HUES6 (cell line): ENCODE measurements around the gene RASSF8.

Experiments used
- H3K27ac ChIP-seq: 2 replicates; pipeline ENCODE4 v1.7.0; 2013; ENCODE audit warnings: low read depth, mild to moderate bottlenecking, low read length, inconsistent platforms
- H3K27me3 ChIP-seq: 2 replicates; pipeline ENCODE4 v1.6.1; 2013; ENCODE audit warnings: low read length; ENCODE audit not compliant: control insufficient read depth, insufficient read depth
- H3K36me3 ChIP-seq: 2 replicates; pipeline ENCODE4 v1.6.1; 2013; ENCODE audit warnings: low read length; ENCODE audit not compliant: control insufficient read depth, insufficient read depth
- H3K4me1 ChIP-seq: 2 replicates; pipeline ENCODE4 v1.6.1; 2013; ENCODE audit warnings: low read length; ENCODE audit not compliant: control insufficient read depth, insufficient read depth
- H3K4me3 ChIP-seq: 2 replicates; pipeline ENCODE4 v1.5.1; 2013; ENCODE audit warnings: low read depth, low read length
- H3K9ac ChIP-seq: one replicate; pipeline ENCODE4 v1.6.1; 2013; ENCODE audit warnings: mild to moderate bottlenecking, low read length
- H3K9me3 ChIP-seq: 2 replicates; pipeline ENCODE4 v1.6.1; 2013; ENCODE audit warnings: low read depth, low read length; ENCODE audit not compliant: control insufficient read depth, insufficient read depth

The RASSF8 gene

DNA sequence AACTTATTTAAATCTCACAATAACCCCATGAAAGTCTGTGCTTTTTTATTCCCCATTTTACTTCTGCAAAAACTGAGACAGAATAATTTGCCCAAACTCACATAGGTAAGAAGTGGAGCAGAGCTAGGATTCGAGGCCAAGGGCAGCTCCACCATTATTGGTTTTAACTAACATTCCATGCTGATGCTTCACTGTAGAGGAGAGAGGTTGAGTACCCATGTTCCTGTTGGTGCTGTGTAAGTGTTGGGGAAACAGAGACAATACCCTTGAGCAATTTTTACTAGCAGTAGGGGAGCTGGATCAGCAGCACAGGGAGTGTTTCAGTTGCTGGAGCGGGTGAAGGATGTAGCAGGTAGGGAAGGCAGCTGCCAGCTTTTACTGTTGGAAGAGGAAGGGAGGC lies 21.1 kb downstream of the RASSF8 start:
- Histone ChIP-seq H3K27ac (no peak overlapping the region), H3K27me3 (no peaks in the 10 kb centered on the region), H3K9me3 (no peaks in the 10 kb centered on the region)

GRCh38 chr12:25980035-25980434 lies 21.6 kb downstream of the RASSF8 start:
- no peaks in the 10 kb centered on the region for H3K27me3 ChIP-seq
- H3K36me3 ChIP-seq: no peaks in the 10 kb centered on the region
- no peak overlapping the region for H3K9ac ChIP-seq
- no peak overlapping the region for H3K27ac ChIP-seq
- peaks cover 21% of the 10 kb centered on the region for H3K4me1 ChIP-seq
- H3K4me3 ChIP-seq: no peak overlapping the region
- no peaks in the 10 kb centered on the region for H3K9me3 ChIP-seq

More for the DNA sequence above, 21.1 kb downstream of the RASSF8 start:
- no peaks in the 10 kb centered on the region for H3K36me3 ChIP-seq
- no peak overlapping the region for H3K9ac ChIP-seq
- H3K4me1 ChIP-seq: peaks cover 17% of the 10 kb centered on the region
- no peak overlapping the region for H3K4me3 ChIP-seq

DNA sequence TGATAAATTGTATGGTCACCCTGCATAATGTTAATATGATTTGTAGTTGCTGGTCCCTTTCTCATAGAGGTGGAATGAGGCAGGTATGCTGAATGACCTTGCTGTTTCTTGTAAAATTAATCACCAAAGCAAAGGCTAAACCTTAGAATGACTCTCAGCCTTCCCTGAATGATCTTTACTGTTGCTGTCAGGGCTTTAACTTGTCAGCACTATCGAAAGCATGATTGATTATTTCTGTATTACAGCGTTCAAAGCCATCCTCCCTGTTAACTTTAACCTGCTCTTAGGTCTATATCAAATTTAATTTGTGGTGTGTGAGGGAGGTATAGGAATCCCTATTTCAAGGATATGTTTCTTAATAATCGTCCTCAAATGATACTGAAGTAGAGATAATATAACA lies 23.1 kb downstream of the RASSF8 start:
- Histone ChIP-seq H3K9me3 (no peaks in the 10 kb centered on the region), H3K9ac (no peak overlapping the region), H3K36me3 (no peaks in the 10 kb centered on the region), H3K4me1 (peaks cover 37% of the 10 kb centered on the region), H3K27me3 (no peaks in the 10 kb centered on the region), H3K27ac (no peak overlapping the region), H3K4me3 (no peak overlapping the region)

DNA sequence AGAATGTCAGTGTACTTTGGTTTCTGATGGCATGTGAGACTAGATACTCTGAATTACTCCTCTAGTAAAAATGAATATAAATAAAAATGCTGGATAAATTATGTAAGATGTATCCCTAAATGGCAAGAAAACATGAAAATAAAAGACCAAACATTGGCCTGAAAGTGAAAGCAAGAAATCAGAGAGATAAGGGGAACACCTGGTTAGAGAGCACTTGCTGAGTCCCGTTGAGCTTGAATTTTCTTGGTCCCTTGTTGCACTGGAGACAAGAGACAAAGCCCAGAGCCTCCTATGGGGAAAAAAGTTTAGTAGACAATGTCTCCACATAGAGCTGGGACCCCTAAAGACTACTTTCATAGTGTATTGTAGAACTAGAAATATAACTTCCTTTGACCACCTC lies 23.9 kb downstream of the RASSF8 start:
- no peak overlapping the region for H3K4me3 ChIP-seq
- no peaks in the 10 kb centered on the region for H3K9me3 ChIP-seq
- H3K4me1 ChIP-seq: peaks cover 37% of the 10 kb centered on the region
- H3K27me3 ChIP-seq: no peaks in the 10 kb centered on the region
- no peaks in the 10 kb centered on the region for H3K36me3 ChIP-seq
- H3K9ac ChIP-seq: no peak overlapping the region
- H3K27ac ChIP-seq: no peak overlapping the region

DNA sequence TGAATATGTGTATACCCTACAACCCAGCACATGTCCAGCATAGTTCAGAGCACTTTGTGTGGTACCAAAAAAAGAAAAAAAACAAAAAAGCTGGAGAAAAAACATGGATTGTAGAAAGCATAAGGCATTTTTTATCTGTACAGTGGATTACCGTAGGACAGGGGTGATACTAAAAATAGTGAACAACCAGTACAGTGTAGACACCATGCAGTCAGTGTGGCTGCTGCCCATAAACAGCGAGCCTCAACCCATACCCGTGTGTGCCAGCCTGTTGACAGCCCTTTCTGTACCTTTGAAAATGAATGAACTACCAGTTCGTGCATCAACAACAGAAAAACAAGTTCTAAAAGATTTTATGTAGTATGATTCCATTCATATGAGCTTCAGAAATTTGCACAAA lies 25.1 kb downstream of the RASSF8 start:
- Histone ChIP-seq H3K27ac (no peak overlapping the region), H3K9me3 (no peaks in the 10 kb centered on the region), H3K9ac (no peak overlapping the region), H3K4me3 (no peak overlapping the region), H3K36me3 (no peaks in the 10 kb centered on the region), H3K27me3 (no peaks in the 10 kb centered on the region), H3K4me1 (peaks cover 38% of the 10 kb centered on the region)

DNA sequence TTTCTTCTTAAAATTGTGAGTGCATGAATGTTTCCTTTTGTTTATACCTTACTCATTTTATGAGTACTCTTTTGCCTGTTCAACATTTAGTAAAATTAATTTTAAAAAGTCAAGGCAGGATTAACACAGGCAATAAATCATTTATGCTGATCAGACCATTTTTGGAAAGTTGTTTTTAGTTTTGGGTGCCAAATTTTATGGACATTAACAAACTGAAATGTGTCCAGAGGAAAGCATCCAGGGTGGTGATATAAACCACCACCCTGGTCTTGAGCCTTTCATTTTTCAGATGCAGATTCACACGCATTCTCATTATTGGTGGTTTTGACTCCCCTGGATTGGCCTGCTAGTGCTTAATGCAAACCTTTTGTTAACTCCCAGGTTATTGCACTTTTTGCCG lies 26.3 kb downstream of the RASSF8 start:
- no peak overlapping the region for H3K9ac ChIP-seq
- no peaks in the 10 kb centered on the region for H3K36me3 ChIP-seq
- H3K9me3 ChIP-seq: no peaks in the 10 kb centered on the region
- H3K27me3 ChIP-seq: no peaks in the 10 kb centered on the region
- no peak overlapping the region for H3K27ac ChIP-seq
- peaks cover 33% of the 10 kb centered on the region for H3K4me1 ChIP-seq
- H3K4me3 ChIP-seq: no peak overlapping the region

- Histone ChIP-seq H3K27me3 (no peaks in the 10 kb centered on the region), H3K9ac (no peak overlapping the region), H3K4me3 (no peak overlapping the region), H3K27ac (no peak overlapping the region), H3K36me3 (no peaks in the 10 kb centered on the region), H3K4me1 (peaks cover 32% of the 10 kb centered on the region), H3K9me3 (no peaks in the 10 kb centered on the region)
Measured at GRCh38 chr12:25985316-25986175, 27.1 kb downstream of the RASSF8 start.

GRCh38 chr12:25986180-25986579 lies 27.7 kb downstream of the RASSF8 start:
- no peak overlapping the region for H3K9ac ChIP-seq
- H3K27me3 ChIP-seq: no peaks in the 10 kb centered on the region
- H3K4me1 ChIP-seq: peaks cover 32% of the 10 kb centered on the region
- no peaks in the 10 kb centered on the region for H3K36me3 ChIP-seq
- no peak overlapping the region for H3K4me3 ChIP-seq
- no peak overlapping the region for H3K27ac ChIP-seq
- no peaks in the 10 kb centered on the region for H3K9me3 ChIP-seq

DNA sequence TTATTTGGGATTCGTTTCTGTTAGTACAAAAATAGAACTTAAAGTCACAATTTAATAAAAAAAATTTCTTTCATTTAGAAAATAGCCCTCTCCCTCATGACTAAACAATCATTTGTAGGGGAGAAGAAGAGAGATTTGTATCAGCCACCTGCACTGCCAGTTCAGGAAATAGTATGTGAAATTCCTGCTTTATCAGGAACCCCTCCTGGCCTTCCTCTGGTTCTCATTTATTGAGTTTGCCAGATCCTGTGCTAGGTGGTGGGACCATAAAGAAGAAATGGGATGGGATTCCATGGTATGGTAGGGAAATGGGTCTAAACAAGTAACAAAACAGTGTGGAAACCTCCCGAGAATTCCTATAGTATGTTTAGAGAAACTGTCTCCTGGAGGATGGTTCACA lies 30.0 kb downstream of the RASSF8 start:
- H3K9ac ChIP-seq: no peak overlapping the region
- H3K9me3 ChIP-seq: no peaks in the 10 kb centered on the region
- H3K4me1 ChIP-seq: peaks cover 47% of the 10 kb centered on the region
- H3K27ac ChIP-seq: no peak overlapping the region
- no peaks in the 10 kb centered on the region for H3K36me3 ChIP-seq
- H3K4me3 ChIP-seq: no peak overlapping the region
- no peaks in the 10 kb centered on the region for H3K27me3 ChIP-seq

GRCh38 chr12:25990495-25990894 lies 32.0 kb downstream of the RASSF8 start:
- Histone ChIP-seq H3K36me3 (no peaks in the 10 kb centered on the region), H3K4me3 (no peak overlapping the region), H3K9me3 (no peaks in the 10 kb centered on the region), H3K4me1 (peaks cover 52% of the 10 kb centered on the region), H3K9ac (no peak overlapping the region), H3K27ac (no peak overlapping the region), H3K27me3 (no peaks in the 10 kb centered on the region)

GRCh38 chr12:25992026-25992782 lies 33.7 kb downstream of the RASSF8 start:
- H3K9me3 ChIP-seq: no peaks in the 10 kb centered on the region
- H3K4me1 ChIP-seq: peaks cover 57% of the 10 kb centered on the region
- H3K4me3 ChIP-seq: no peak overlapping the region
- H3K27me3 ChIP-seq: no peaks in the 10 kb centered on the region
- no peak overlapping the region for H3K27ac ChIP-seq
- no peaks in the 10 kb centered on the region for H3K36me3 ChIP-seq
- H3K9ac ChIP-seq: no peak overlapping the region
